ENCODE data around the gene MRPL4. TPM values are rescaled to one million over a fixed set of nuclear protein-coding genes. Genes with fewer than 3 reads are reported as not detected.

MRPL4 gene
- total and polyA plus RNA-seq, 2 of the 13 experiments (the other 11 are each of a cell fraction or from before 2014, with no cell fraction given), result 40.6 to 42.5 TPM

GRCh38 chr19:10223488-10224213, 28.4 kb upstream of the MRPL4 start:
- no peak for DNase-seq (ENCODE audit: low spot score)
- Histone ChIP-seq H3K9me3 (ENCODE audit: low read length) (no peaks in the 10 kb centered on the region), H3K4me1 (ENCODE audit: insufficient read depth, low read length) (peaks cover 23% of the 10 kb centered on the region), H3K4me2 (ENCODE audit: low read depth, low read length) (no peak overlapping the region), H3K27me3 (ENCODE audit: control insufficient read depth in 1 of 2, insufficient read depth in 2 of 2, low read length in 2 of 2) (no peaks in the 10 kb centered on the region; a peak in 1 of 5 replicates), H3K27ac (ENCODE audit: extremely low read length, insufficient read depth, low read length) (no peak overlapping the region), H3K4me3 (replicated peaks in 1 of 3; ENCODE audit: insufficient read depth in 1 of 3, low read depth in 2 of 3, low read length in 3 of 3) (no peak overlapping the region), H3K36me3 (replicated peaks in 1 of 2; ENCODE audit: control insufficient read depth in 1 of 2, insufficient read depth in 2 of 2, low read length in 2 of 2) (no peaks in the 10 kb centered on the region), H3K9ac (ENCODE audit: insufficient read depth, low read depth, low read length) (no peak overlapping the region), H4K20me1 (ENCODE audit: insufficient read depth, low read length) (no peaks in the 10 kb centered on the region), H2AFZ (ENCODE audit: low read length) (no peak overlapping the region), H3K79me2 (ENCODE audit: insufficient read depth, low read length) (no peaks in the 10 kb centered on the region)
- no TSS peak for BruUV-seq (replicated peaks)
- ChIA-PET CTCF (ENCODE audit: low intra/inter-chr PET ratio, low total read pairs) (no interaction called here), POLR2A (no interaction called here)
- ATAC-seq, result no peak
- TF ChIP-seq ZNF547 (CRISPR knock-in tag; IDR thresholded peaks at IDR 0.05), result no peak
- no peak for TF ChIP-seq SP2 (CRISPR knock-in tag; IDR thresholded peaks at IDR 0.05)
- no peak for TF ChIP-seq ZNF724P (CRISPR knock-in tag; IDR thresholded peaks at IDR 0.05; ENCODE audit: borderline replicate concordance)
- TF ChIP-seq, protein P1, sequence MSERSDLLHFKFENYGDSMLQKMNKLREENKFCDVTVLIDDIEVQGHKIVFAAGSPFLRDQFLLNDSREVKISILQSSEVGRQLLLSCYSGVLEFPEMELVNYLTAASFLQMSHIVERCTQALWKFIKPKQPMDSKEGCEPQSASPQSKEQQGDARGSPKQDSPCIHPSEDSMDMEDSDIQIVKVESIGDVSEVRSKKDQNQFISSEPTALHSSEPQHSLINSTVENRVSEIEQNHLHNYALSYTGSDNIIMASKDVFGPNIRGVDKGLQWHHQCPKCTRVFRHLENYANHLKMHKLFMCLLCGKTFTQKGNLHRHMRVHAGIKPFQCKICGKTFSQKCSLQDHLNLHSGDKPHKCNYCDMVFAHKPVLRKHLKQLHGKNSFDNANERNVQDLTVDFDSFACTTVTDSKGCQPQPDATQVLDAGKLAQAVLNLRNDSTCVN (CRISPR knock-in tag; IDR thresholded peaks at IDR 0.05; ENCODE audit: borderline replicate concordance), result no peak
- no peak for TF ChIP-seq ZNF12 (CRISPR knock-in tag; IDR thresholded peaks at IDR 0.05)
- TF ChIP-seq ZSCAN9 (CRISPR knock-in tag; IDR thresholded peaks at IDR 0.05; ENCODE audit: borderline replicate concordance), result no peak
- TF ChIP-seq MTA1 (CRISPR knock-in tag; IDR thresholded peaks at IDR 0.05; ENCODE audit: borderline replicate concordance), result no peak
- no peak for TF ChIP-seq ZNF577 (CRISPR knock-in tag; IDR thresholded peaks at IDR 0.05; ENCODE audit: borderline replicate concordance, low read depth)
- TF ChIP-seq ZMYM2 (CRISPR knock-in tag; IDR thresholded peaks at IDR 0.05), result no peak
- TF ChIP-seq TGIF2 (CRISPR knock-in tag; IDR thresholded peaks at IDR 0.05), result no peak
- intact Hi-C loops (cut with micrococcal nuclease; ENCODE audit: unreplicated experiment), result no loop called here
- in situ Hi-C loops (cut with HindIII; ENCODE audit: extremely low pct_ligation_motif_present, low pct_unique_long_range_greater_than_20kb), result no loop called here
- FAIRE-seq, result no peak
- WGBS (ENCODE audit: low lambda C conversion rate), result 91% methylated on average over 27 of the region's 28 CpGs

Data from HepG2 (cell line).